Kidney (tissue), 14 donors: ENCODE data around the gene COQ10B. TPM values are rescaled to one million over a fixed set of nuclear protein-coding genes. Genes with fewer than 3 reads are reported as not detected.

ENCODE experiments used
- DNase-seq, 5 donors: peaks; one replicate each; pipeline ENCODE4 v3.0.0-alpha.2; 2013 to 2020
- FAIRE-seq: peaks from 2 replicates; lab custom pipeline; 2012; peaks lifted over from hg19 to GRCh38; lab: Jason Lieb, UNC
- H3K27ac ChIP-seq, 2 donors: one replicate each; pipeline ENCODE4 v1.7.0; 2013; ENCODE audit warnings: low read depth in 2 of 2, low read length in 2 of 2, inconsistent platforms in 1 of 2
- H3K27me3 ChIP-seq: one replicate; pipeline ENCODE4 v1.7.1; 2013; ENCODE audit warnings: low read length, inconsistent platforms; ENCODE audit not compliant: control insufficient read depth, insufficient read depth
- H3K36me3 ChIP-seq, 3 donors: one replicate each; pipeline versions ENCODE4 v1.7.0 to v1.7.1; 2013; ENCODE audit warnings: low read length in 3 of 3, control low read depth in 1 of 3, inconsistent platforms in 1 of 3; ENCODE audit not compliant: insufficient read depth in 3 of 3, control insufficient read depth in 2 of 3
- H3K4me1 ChIP-seq, 3 donors: one replicate each; pipeline versions ENCODE4 v1.7.0 to v1.7.1; 2013; ENCODE audit warnings: low read length in 3 of 3, inconsistent platforms in 1 of 3, low read depth in 1 of 3; ENCODE audit not compliant: control insufficient read depth in 2 of 3, insufficient read depth in 2 of 3
- H3K4me3 ChIP-seq, 3 donors: one replicate each; pipeline versions ENCODE4 v1.7.0 to v1.8.1; 2013; ENCODE audit warnings: low read length in 3 of 3, control low read depth in 1 of 3, inconsistent platforms in 1 of 3
- H3K9ac ChIP-seq, 3 donors: one replicate each; pipeline versions ENCODE4 v1.7.0 to v1.7.1; 2013; ENCODE audit warnings: low read length in 3 of 3, control low read depth in 1 of 3, inconsistent platforms in 1 of 3
- H3K9me3 ChIP-seq, 3 donors: one replicate each; pipeline versions ENCODE4 v1.7.0 to v1.7.1; 2013; ENCODE audit warnings: low read length in 3 of 3, control low read depth in 1 of 3, inconsistent platforms in 1 of 3; ENCODE audit not compliant: control insufficient read depth in 2 of 3, insufficient read depth in 1 of 3
- intact Hi-C: fragments of 100-400 bp; cut with DNase I; formaldehyde crosslinking; loops from one replicate; pipeline ENCODE4 v1.11.1; 2022
- polyA plus RNA-seq: library from polyadenylated mRNA; stranded (reverse); fragments of 350-450 nt; fragmentation: Illumina TruSeq; extraction: RNeasy Lipid Tissue Mini Kit (QIAGEN cat#74804); gene quantifications from one replicate; pipeline ENCODE4 v1.2.3, GENCODE V29; 2014; ENCODE audit warnings: low read depth, low replicate concordance; ENCODE audit not compliant: insufficient read depth
- total RNA-seq: library from RNA; stranded (reverse); fragmentation: NEBNext Ultra II Directional; extraction: Animal tissue kit (Norgen Biotek cat#: 25700); gene quantifications from one replicate; pipeline ENCODE4 v1.2.1, GENCODE V29; 2021
- TF ChIP-seq, protein P1 (sequence below): IDR thresholded peaks from 3 replicates; pipeline ENCODE4 v1.5.1; 2012; ENCODE audit warnings: mild to moderate bottlenecking, moderate library complexity, borderline replicate concordance; ENCODE audit not compliant: insufficient read depth; ENCODE audit errors: extremely low read depth
- donor health status: control.
- donor health status: control.
- donor health status: control.
- donor health status: control.
- donor health status: control.
- donor health status: DM: yes; HTN: yes; CAD: no.
- donor health status: Normal renal cell carcinoma (clear cell type).

The COQ10B gene
- total and polyA plus RNA-seq, 2 donors from 2014 or later, result 28.6 to 31.2 TPM

DNA sequence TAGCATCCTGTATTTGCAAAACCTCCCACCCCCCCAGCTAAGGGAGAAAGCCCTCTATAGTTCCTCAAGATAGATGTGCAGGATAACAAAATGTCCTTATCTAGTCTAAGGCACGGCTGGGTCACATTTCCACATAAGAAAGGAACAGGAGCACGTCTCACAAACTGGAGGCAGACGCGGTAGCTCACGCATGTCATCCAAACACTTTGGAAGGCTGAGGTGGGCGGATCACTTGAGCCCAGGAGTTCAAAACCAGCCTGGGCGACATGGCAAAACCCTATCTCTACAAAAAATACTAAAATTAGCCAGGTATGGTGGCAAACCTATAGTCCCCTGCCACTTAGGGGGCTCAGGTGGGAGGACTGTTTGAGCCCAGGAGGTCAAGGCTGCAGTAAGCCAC lies 27.8 kb upstream of the COQ10B start:
- no peak overlapping the region for H3K4me3 ChIP-seq

DNA sequence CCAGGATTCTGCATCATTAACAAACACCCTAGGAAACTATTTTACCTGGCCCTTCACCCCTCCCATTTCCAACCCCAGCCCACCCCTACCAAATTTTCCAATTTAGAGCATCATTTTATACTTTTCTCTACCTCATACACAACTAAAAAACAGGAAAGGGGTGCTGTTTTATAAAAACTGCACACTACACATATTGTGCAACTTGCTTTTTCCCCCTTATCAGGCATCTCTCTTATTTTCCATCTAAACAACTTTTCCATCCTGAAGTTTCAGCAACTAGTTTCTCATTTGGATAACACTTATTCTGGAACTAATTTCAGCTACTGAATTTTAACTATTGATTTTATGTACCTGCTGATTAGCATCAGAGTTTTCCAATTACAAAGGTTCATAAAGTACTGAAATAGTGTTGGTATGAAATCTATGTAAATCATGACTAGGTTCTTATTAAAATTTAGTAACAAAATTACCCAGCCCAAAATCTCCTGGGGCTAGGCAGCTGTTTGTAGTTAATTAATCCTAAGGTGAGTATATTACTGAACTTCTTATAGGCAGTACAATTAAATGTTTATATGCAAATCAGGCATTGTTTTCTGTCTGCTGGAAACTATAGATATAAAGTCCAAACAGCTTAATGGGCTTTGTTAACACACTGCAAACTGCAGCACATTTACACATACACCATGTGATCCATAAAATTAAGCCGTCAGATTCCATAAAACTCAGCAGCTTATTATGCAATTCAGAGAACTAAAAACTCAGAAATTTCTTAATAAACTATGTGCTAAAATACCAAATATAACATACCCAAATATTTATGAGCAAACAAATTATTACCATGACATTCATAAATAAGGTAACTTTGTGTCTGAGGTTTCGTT lies 26.4 kb upstream of the COQ10B start:
- TF ChIP-seq, protein P1, sequence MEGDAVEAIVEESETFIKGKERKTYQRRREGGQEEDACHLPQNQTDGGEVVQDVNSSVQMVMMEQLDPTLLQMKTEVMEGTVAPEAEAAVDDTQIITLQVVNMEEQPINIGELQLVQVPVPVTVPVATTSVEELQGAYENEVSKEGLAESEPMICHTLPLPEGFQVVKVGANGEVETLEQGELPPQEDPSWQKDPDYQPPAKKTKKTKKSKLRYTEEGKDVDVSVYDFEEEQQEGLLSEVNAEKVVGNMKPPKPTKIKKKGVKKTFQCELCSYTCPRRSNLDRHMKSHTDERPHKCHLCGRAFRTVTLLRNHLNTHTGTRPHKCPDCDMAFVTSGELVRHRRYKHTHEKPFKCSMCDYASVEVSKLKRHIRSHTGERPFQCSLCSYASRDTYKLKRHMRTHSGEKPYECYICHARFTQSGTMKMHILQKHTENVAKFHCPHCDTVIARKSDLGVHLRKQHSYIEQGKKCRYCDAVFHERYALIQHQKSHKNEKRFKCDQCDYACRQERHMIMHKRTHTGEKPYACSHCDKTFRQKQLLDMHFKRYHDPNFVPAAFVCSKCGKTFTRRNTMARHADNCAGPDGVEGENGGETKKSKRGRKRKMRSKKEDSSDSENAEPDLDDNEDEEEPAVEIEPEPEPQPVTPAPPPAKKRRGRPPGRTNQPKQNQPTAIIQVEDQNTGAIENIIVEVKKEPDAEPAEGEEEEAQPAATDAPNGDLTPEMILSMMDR, result no peak
- Histone ChIP-seq H3K36me3 (peaks cover 0 to 6% (median 0%) of the 10 kb centered on the region in 3 donors), H3K27ac (no peak overlapping the region), H3K9me3 (no peaks in the 10 kb centered on the region), H3K4me1 (peaks cover 0 to 26% (median 17%) of the 10 kb centered on the region in 3 donors), H3K9ac (no peak overlapping the region), H3K27me3 (no peaks in the 10 kb centered on the region), H3K4me3 (no peak overlapping the region)
- intact Hi-C loops, result no loop called here
- DNase-seq (no peak), FAIRE-seq (no peak)

More for the DNA sequence above, 27.8 kb upstream of the COQ10B start:
- TF ChIP-seq, protein P1, result no peak
- no peak for FAIRE-seq
- Histone ChIP-seq H3K36me3 (peaks cover 0 to 7% (median 3%) of the 10 kb centered on the region in 3 donors), H3K27me3 (no peaks in the 10 kb centered on the region), H3K9me3 (no peaks in the 10 kb centered on the region), H3K9ac (no peak overlapping the region), H3K27ac (no peak overlapping the region), H3K4me1 (peaks cover 0 to 17% (median 14%) of the 10 kb centered on the region in 3 donors)
- DNase-seq, result no peak
- intact Hi-C loops, result no loop called here

DNA sequence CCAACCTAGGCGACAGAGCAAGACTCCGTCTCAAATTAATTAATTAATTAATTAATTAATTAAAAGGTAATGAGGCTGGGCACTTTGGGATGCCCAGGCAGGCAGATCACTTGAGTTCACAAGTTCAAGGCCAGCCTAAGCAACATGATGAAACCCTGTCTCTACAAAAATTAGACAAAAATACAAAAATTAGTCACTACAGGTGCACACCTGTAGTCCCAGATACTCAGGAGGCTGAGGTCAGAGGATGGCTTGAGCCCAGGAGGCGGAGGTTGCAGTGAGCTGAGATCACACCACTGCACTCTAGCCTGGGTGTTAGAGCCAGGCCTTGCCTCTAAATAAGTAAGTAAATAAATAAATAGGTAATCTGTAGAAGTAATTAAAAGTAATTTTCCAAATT lies 25.4 kb upstream of the COQ10B start:
- DNase-seq, result no peak
- H3K4me1 ChIP-seq, result peaks cover 0 to 36% (median 20%) of the 10 kb centered on the region in 3 donors
- no peak overlapping the region for H3K27ac ChIP-seq
- H3K27me3 ChIP-seq, result no peaks in the 10 kb centered on the region
- no peak overlapping the region for H3K9ac ChIP-seq
- H3K36me3 ChIP-seq, result peaks cover 0 to 6% (median 0%) of the 10 kb centered on the region in 3 donors
- TF ChIP-seq, protein P1, result no peak
- no peak overlapping the region for H3K4me3 ChIP-seq
- FAIRE-seq, result no peak
- intact Hi-C loops, result no loop called here
- H3K9me3 ChIP-seq, result no peaks in the 10 kb centered on the region
